ENCODE measurements around the gene DDX56. TPM values are rescaled to one million over a fixed set of nuclear protein-coding genes. Genes with fewer than 3 reads are reported as not detected.

The DDX56 gene
- total RNA-seq, 1 donor from 2014 or later = 75.6 TPM

DNA sequence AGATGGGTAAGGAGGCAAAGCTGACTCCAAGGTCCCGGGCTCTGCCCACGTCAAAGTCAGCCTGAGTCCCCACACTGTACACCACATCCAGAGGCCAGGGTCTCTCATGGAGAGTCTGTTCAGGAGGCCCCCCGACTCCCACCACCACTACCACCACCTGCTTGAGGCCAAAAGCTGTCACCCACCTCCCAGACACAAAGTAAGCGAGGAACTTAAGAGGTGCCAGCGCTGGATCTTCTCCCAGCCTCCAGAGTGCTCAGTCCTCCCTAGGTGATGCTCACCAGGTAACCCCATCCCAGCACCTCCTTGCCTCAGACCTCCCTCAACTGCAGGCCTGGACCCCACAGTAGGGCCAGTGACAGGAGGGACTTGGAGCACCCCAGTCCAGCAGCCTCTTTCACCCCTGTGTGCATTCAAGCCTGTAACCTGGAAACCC, 33.1 kb downstream of the DDX56 start:
- H2AFZ ChIP-seq (ENCODE audit: low read depth, low read length) = no peak overlapping the region

DNA sequence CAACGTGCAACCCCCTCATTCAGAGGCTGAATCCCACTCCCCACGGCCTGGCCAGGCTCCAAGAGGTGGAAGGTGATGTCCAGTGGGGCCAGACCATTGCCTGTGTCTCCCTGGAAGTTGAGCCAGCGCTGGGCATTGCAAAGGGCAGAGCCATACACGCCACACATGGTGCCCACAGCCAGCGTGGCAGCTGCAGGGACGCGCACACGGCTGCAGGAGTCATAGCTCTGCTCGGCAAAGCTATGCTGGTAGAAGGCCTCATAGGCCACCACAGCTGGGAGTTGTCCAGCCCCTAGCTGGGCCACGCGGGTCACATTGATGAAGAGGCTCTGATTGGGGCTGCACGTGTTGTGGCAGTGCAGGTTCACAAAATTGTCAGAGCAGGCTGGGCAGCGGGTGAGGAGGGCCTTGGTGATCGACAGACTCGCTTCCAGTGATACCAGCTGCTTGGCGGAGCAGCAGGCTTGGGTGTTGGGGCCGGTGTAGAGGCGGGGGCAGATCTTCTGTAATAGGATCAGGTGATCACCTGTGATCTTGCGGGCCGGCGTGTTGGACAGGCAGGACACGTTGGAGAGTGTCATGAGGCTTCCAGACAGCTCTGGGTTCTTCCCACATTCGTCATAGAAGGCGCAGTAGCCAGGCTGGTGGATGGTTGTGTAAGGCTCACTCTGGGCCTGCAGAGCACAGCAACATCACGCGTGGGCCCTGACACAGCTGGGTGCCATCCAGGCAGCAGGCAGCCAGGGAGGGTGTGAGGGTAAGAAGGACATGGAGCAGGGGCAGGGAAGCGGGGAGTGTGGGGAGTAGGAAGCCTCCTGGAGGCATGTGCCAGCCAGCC, 33.8 kb downstream of the DDX56 start:
- no peak overlapping the region for H3K4me3 ChIP-seq (ENCODE audit: insufficient read depth, low read depth, low read length)
- H3K27ac ChIP-seq (ENCODE audit: low read depth, low read length) = no peak overlapping the region
- no peak for FAIRE-seq
- H3K9ac ChIP-seq (ENCODE audit: low read length) = no peak overlapping the region
- no peaks in the 10 kb centered on the region for H3K9me3 Mint-ChIP-seq (ENCODE audit: unreplicated experiment)
- no peaks in the 10 kb centered on the region for H3K4me1 Mint-ChIP-seq (ENCODE audit: low read depth, unreplicated experiment)
- no peak overlapping the region for H3K4me2 ChIP-seq (ENCODE audit: low read length)
- no peaks in the 10 kb centered on the region for H3K79me2 ChIP-seq (ENCODE audit: insufficient read depth, low read length)
- no peaks in the 10 kb centered on the region for H3K36me3 Mint-ChIP-seq (ENCODE audit: low read depth, unreplicated experiment)
- H3K9me3 ChIP-seq (ENCODE audit: insufficient read depth, low read depth, low read length) = no peaks in the 10 kb centered on the region
- no peaks in the 10 kb centered on the region for H4K20me1 ChIP-seq (ENCODE audit: insufficient read depth, low read length)
- H3K27me3 Mint-ChIP-seq (ENCODE audit: low read depth, unreplicated experiment) = peaks cover 19% of the 10 kb centered on the region
- no peaks in the 10 kb centered on the region for H3K36me3 ChIP-seq (ENCODE audit: insufficient read depth, low read length)
- TF ChIP-seq, protein P1, sequence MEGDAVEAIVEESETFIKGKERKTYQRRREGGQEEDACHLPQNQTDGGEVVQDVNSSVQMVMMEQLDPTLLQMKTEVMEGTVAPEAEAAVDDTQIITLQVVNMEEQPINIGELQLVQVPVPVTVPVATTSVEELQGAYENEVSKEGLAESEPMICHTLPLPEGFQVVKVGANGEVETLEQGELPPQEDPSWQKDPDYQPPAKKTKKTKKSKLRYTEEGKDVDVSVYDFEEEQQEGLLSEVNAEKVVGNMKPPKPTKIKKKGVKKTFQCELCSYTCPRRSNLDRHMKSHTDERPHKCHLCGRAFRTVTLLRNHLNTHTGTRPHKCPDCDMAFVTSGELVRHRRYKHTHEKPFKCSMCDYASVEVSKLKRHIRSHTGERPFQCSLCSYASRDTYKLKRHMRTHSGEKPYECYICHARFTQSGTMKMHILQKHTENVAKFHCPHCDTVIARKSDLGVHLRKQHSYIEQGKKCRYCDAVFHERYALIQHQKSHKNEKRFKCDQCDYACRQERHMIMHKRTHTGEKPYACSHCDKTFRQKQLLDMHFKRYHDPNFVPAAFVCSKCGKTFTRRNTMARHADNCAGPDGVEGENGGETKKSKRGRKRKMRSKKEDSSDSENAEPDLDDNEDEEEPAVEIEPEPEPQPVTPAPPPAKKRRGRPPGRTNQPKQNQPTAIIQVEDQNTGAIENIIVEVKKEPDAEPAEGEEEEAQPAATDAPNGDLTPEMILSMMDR (IDR thresholded peaks at IDR 0.05; ENCODE audit: insufficient read depth, low read depth, low read length) = no peak
- no peak for TF ChIP-seq EZH2 (IDR thresholded peaks at IDR 0.05; ENCODE audit: insufficient read depth, low read length)
- H3K27me3 ChIP-seq (ENCODE audit: insufficient read depth, low read length) = no peaks in the 10 kb centered on the region
- DNase-seq (ENCODE audit: low read depth) = no peak
- H3K4me3 Mint-ChIP-seq (ENCODE audit: unreplicated experiment) = no peak overlapping the region
- H3K4me1 ChIP-seq (ENCODE audit: insufficient read depth, low read length) = no peaks in the 10 kb centered on the region
- H2AFZ ChIP-seq (ENCODE audit: low read depth, low read length) = no peak overlapping the region
- H3K27ac Mint-ChIP-seq (ENCODE audit: unreplicated experiment) = no peak overlapping the region

More for the DNA sequence above, 33.1 kb downstream of the DDX56 start:
- Histone ChIP-seq H3K4me3 (ENCODE audit: insufficient read depth, low read depth, low read length) (no peak overlapping the region), H3K4me2 (ENCODE audit: low read length) (no peak overlapping the region), H3K9ac (ENCODE audit: low read length) (no peak overlapping the region), H4K20me1 (ENCODE audit: insufficient read depth, low read length) (no peaks in the 10 kb centered on the region), H3K27me3 (ENCODE audit: insufficient read depth, low read length) (no peaks in the 10 kb centered on the region), H3K9me3 (ENCODE audit: insufficient read depth, low read depth, low read length) (no peaks in the 10 kb centered on the region), H3K4me1 (ENCODE audit: insufficient read depth, low read length) (no peaks in the 10 kb centered on the region), H3K36me3 (ENCODE audit: insufficient read depth, low read length) (no peaks in the 10 kb centered on the region), H3K79me2 (ENCODE audit: insufficient read depth, low read length) (no peaks in the 10 kb centered on the region), H3K27ac (ENCODE audit: low read depth, low read length) (no peak overlapping the region)
- no peaks in the 10 kb centered on the region for H3K9me3 Mint-ChIP-seq (ENCODE audit: unreplicated experiment)
- peaks cover 18% of the 10 kb centered on the region for H3K27me3 Mint-ChIP-seq (ENCODE audit: low read depth, unreplicated experiment)
- no peaks in the 10 kb centered on the region for H3K36me3 Mint-ChIP-seq (ENCODE audit: low read depth, unreplicated experiment)
- H3K27ac Mint-ChIP-seq (ENCODE audit: unreplicated experiment) = no peak overlapping the region
- no peak for FAIRE-seq
- no peaks in the 10 kb centered on the region for H3K4me1 Mint-ChIP-seq (ENCODE audit: low read depth, unreplicated experiment)
- DNase-seq (ENCODE audit: low read depth) = no peak
- TF ChIP-seq, protein P1 (IDR thresholded peaks at IDR 0.05; ENCODE audit: insufficient read depth, low read depth, low read length) = no peak
- no peak for TF ChIP-seq EZH2 (IDR thresholded peaks at IDR 0.05; ENCODE audit: insufficient read depth, low read length)
- H3K4me3 Mint-ChIP-seq (ENCODE audit: unreplicated experiment) = no peak overlapping the region
